Endothelial cell of umbilical vein (primary cell): ENCODE results near the gene ITGA11. TPM values are rescaled to one million over a fixed set of nuclear protein-coding genes. Genes with fewer than 3 reads are reported as not detected.
A peak's percentile ranks its signal among the peaks of the same experiment; 100 is the strongest.

Source experiments
- BruUV-seq: library from RNA; stranded (reverse); fragments of 400-500 nt; replicated peaks from 2 replicates; lab custom pipeline; 2021; lab: Mats Ljungman, UMichigan
- CTCF ChIA-PET: fragments of 300-600, 350-600 bp; sonication (Branson Sonifier 250); formaldehyde crosslinking; loops from one replicate; lab custom pipeline; 2021; ENCODE audit warnings: antibody characterized with exemption, inconsistent platforms; lab: Charles Lee
- POLR2A ChIA-PET: fragments of 300-600, 350-600 bp; sonication (Branson Sonifier 250); formaldehyde crosslinking; loops from one replicate; lab custom pipeline; 2021; ENCODE audit warnings: antibody characterized with exemption, inconsistent platforms; lab: Charles Lee
- DNase-seq: peaks from one replicate; pipeline ENCODE4 v3.0.0-alpha.2; 2011; ENCODE audit warnings: low read depth, low spot score
- FAIRE-seq: peaks from 2 replicates; lab custom pipeline; 2011; peaks lifted over from hg19 to GRCh38; lab: Jason Lieb, UNC
- H2AFZ ChIP-seq: 2 replicates; pipeline ENCODE4 v1.6.0; 2012; ENCODE audit warnings: low read depth, low read length, control low read depth, inconsistent platforms
- H3K27ac ChIP-seq: 2 replicates; pipeline ENCODE4 v1.5.1; 2011; ENCODE audit warnings: low read depth, mild to moderate bottlenecking, control low read depth, low read length, moderate library complexity; ENCODE audit not compliant: insufficient read depth
- H3K27me3 ChIP-seq, 2 experiments: 2 replicates each; pipeline versions ENCODE4 v1.6.0 to v1.6.1; 2011; ENCODE audit warnings: low read length in 2 of 2, mixed read lengths in 1 of 2; ENCODE audit not compliant: control insufficient read depth in 2 of 2, insufficient read depth in 2 of 2
- H3K36me3 ChIP-seq, 2 experiments: 2 replicates in 1 of 2; 3 replicates in 1 of 2; pipeline ENCODE4 v1.5.1; 2011; ENCODE audit warnings: low read length in 2 of 2, mild to moderate bottlenecking in 1 of 2, moderate library complexity in 1 of 2; ENCODE audit not compliant: control insufficient read depth in 2 of 2, insufficient read depth in 2 of 2; ENCODE audit errors: extremely low read depth in 1 of 2
- H3K4me1 ChIP-seq: 3 replicates; pipeline ENCODE4 v1.5.1; 2011; ENCODE audit warnings: mild to moderate bottlenecking, low read length; ENCODE audit not compliant: control insufficient read depth, insufficient read depth; ENCODE audit errors: extremely low read depth
- H3K4me2 ChIP-seq: 2 replicates; pipeline ENCODE4 v1.6.1; 2011; ENCODE audit warnings: low read length, control low read depth, mixed read lengths; ENCODE audit not compliant: insufficient read depth
- H3K4me3 ChIP-seq, 3 experiments: fragments of 200-600 bp in 1 of 3; sonication (generic), shearing (Covaris generic) in 1 of 3; replicated peaks in 1 of 3; 2 replicates each; pipeline ENCODE4 v1.5.1; 2011 to 2016; ENCODE audit warnings: control low read depth in 3 of 3, low read length in 3 of 3, mild to moderate bottlenecking in 2 of 3, inconsistent platforms in 1 of 3, low read depth in 1 of 3, moderate library complexity in 1 of 3; ENCODE audit not compliant: insufficient read depth in 1 of 3
- H3K79me2 ChIP-seq: 2 replicates; pipeline ENCODE4 v1.6.0; 2012; ENCODE audit warnings: low read length, inconsistent platforms; ENCODE audit not compliant: control insufficient read depth, insufficient read depth
- H3K9ac ChIP-seq: replicated peaks from 2 replicates; pipeline ENCODE3; 2011; ENCODE audit warnings: low read length, control low read depth; ENCODE audit not compliant: insufficient read depth; ENCODE audit errors: extremely low read depth
- H3K9me1 ChIP-seq: replicated peaks from 3 replicates; pipeline ENCODE4 v1.6.0; 2011; ENCODE audit warnings: mild to moderate bottlenecking, low read length; ENCODE audit not compliant: control insufficient read depth, insufficient read depth; ENCODE audit errors: extremely low read depth
- H3K9me3 ChIP-seq: replicated peaks from 2 replicates; pipeline ENCODE4 v1.5.1; 2012; ENCODE audit warnings: low read length, inconsistent platforms; ENCODE audit not compliant: control insufficient read depth, insufficient read depth
- H4K20me1 ChIP-seq: replicated peaks from 2 replicates; pipeline ENCODE3; 2011; ENCODE audit warnings: mild to moderate bottlenecking, low read length; ENCODE audit not compliant: control insufficient read depth, insufficient read depth; ENCODE audit errors: extremely low read depth
- EZH2 ChIP-seq: IDR thresholded peaks from 2 replicates; pipeline ENCODE4 v1.6.1; 2012; ENCODE audit warnings: borderline replicate concordance, low read depth, mild to moderate bottlenecking, moderate library complexity, low read length, inconsistent platforms; ENCODE audit not compliant: severe bottlenecking
- FOS ChIP-seq: IDR thresholded peaks from 2 replicates; pipeline ENCODE4 v1.6.1; 2011; ENCODE audit warnings: mild to moderate bottlenecking, low read length, moderate library complexity, borderline replicate concordance; ENCODE audit not compliant: insufficient read depth
- GATA2 ChIP-seq: IDR thresholded peaks from 2 replicates; pipeline ENCODE4 v1.7.0; 2011; ENCODE audit warnings: low read depth, mild to moderate bottlenecking, moderate library complexity, mixed read lengths, low read length; ENCODE audit not compliant: insufficient read length, insufficient read depth
- JUN ChIP-seq: IDR thresholded peaks from 2 replicates; pipeline ENCODE4 v1.6.1; 2011; ENCODE audit warnings: borderline replicate concordance, low read depth; ENCODE audit not compliant: insufficient read length, insufficient read depth
- POLR2A ChIP-seq: IDR thresholded peaks from 2 replicates; pipeline ENCODE4 v1.6.1; 2012; ENCODE audit warnings: low read depth, mild to moderate bottlenecking, control low read depth, low read length
- POLR2AphosphoS5 ChIP-seq: IDR thresholded peaks from 2 replicates; pipeline ENCODE4 v1.6.1; 2012; ENCODE audit warnings: low read depth, mild to moderate bottlenecking, control low read depth, low read length, moderate library complexity; ENCODE audit not compliant: insufficient read depth
- dilution Hi-C: fragments of 300-500 bp; cut with MboI; formaldehyde crosslinking; loops from one replicate; pipeline ENCODE4 v1.15.0; 2019; ENCODE audit warnings: low sequenced_read_pairs; ENCODE audit not compliant: extremely low pct_ligation_motif_present
- intact Hi-C: fragments of 100-400 bp; cut with micrococcal nuclease; formaldehyde crosslinking; loops from one replicate; pipeline ENCODE4 v1.10.0; 2022
- polyA plus RNA-seq, 4 experiments: library from polyadenylated mRNA; depleted of rRNA in 3 of 4; stranded (reverse) in 3 of 4; unstranded in 1 of 4; fragments of >200 nt; gene quantifications; 2 replicates each; pipeline versions ENCODE4 v1.2.1 to v1.2.3, GENCODE V29; 2011 to 2012; ENCODE audit warnings: missing spikeins in 1 of 4
- total RNA-seq: library from RNA; stranded (reverse); gene quantifications from 2 replicates; pipeline ENCODE4 v1.2.3, GENCODE V29; 2021
- TF ChIP-seq, protein P1 (sequence below): IDR thresholded peaks from 2 replicates; pipeline ENCODE4 v1.6.1; 2011; ENCODE audit not compliant: insufficient read depth, insufficient read length

The ITGA11 gene
- total and polyA plus RNA-seq, 2 donors (not counting 3 experiments of a cell fraction or from before 2014, with no cell fraction given), result 0.18 to 1.0 TPM

DNA sequence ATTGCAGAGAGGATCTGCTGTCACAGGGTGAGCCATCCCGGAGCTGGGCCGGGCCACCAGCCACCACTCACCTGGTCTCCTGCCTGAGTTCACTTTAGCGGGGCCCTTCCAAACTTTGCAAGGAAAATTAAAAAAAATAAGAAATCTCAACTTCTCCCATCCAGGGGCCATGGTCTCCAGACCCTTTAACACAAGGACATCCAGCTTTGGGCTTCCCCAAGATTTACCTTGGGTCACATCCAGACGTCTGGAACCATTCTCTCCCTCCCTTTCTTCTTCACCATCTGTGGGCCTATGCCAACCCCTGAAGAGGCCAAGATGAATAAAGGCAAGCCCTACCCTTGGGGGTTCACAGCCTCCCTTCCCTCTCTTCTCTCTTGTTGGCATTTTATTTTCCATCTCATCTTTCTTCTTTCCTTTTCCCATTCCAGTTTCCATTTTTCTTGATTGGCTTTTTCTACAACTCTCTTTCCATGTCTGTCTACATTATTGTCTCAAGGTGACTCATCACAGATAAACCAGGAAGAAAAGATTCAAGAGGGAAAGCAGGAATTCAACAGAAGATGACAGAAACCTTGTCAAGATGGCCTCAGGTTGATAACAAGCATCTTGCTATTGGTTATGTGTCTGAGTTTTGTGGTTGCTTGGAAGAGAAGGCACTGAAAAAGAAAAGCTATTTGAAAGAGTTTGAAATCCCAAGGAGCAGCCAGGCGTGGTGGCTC is 49.5 kb downstream of the ITGA11 start:
- Histone ChIP-seq H3K4me3 (no peak overlapping the region), H3K9me1 (no peaks in the 10 kb centered on the region), H2AFZ (no peak overlapping the region), H3K4me2 (no peak overlapping the region), H3K36me3 (no peaks in the 10 kb centered on the region), H3K9ac (no peak overlapping the region), H3K9me3 (no peaks in the 10 kb centered on the region), H3K4me1 (peaks cover 37% of the 10 kb centered on the region), H3K27ac (no peak overlapping the region), H3K79me2 (no peaks in the 10 kb centered on the region), H4K20me1 (no peaks in the 10 kb centered on the region), H3K27me3 (no peaks in the 10 kb centered on the region)
- no peak for DNase-seq
- TF ChIP-seq POLR2AphosphoS5 (no peak), GATA2 (no peak), EZH2 (no peak)
- TF ChIP-seq, protein P1, sequence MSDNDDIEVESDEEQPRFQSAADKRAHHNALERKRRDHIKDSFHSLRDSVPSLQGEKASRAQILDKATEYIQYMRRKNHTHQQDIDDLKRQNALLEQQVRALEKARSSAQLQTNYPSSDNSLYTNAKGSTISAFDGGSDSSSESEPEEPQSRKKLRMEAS, result no peak
- peak; percentile 12 for FAIRE-seq
- ChIA-PET CTCF (interaction anchor here (0.8 to 2.3 kb wide), 5 partner anchors 8 to 145 kb away, joined by 3 to 12 read pairs (median 4); no protein-coding TSS in a partner anchor), POLR2A (no interaction called here)
- no TSS peak for BruUV-seq
- intact Hi-C loops, result loop anchor here (1.0 to 5.0 kb wide), 4 partner anchors 66 to 160 kb away; no protein-coding TSS in a partner anchor
- dilution Hi-C loops, result no loop called here

DNA sequence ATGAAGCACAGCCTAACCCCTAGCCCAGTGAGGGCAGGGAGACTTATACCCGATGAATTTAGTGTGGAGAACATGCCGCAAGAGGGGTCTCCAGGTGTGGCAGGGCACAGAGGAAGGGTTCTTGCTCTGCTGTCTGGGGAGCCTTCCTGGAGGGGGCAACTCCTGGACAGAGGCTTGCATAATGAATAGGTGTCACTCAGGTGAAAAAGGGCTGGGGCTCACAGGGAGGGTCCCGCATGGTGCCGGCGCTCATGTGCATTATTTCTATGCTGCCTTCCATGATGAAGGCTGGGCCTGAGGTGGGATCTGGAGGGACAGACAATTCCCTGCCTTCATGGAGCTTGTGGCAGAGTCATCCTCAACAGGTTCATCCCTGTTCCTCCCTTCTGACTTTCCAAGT is 51.5 kb downstream of the ITGA11 start:
- H3K4me2 ChIP-seq, result no peak overlapping the region
- H3K9me3 ChIP-seq, result no peaks in the 10 kb centered on the region
- no peak overlapping the region for H2AFZ ChIP-seq
- POLR2A ChIA-PET, result no interaction called here
- no peak for TF ChIP-seq GATA2
- no peak for TF ChIP-seq FOS
- no peak for TF ChIP-seq JUN
- TF ChIP-seq, protein P1, result no peak
- TF ChIP-seq POLR2AphosphoS5, result no peak
- TF ChIP-seq POLR2A, result no peak
- TF ChIP-seq EZH2, result no peak
- DNase-seq (no peak), FAIRE-seq (no peak)
- H3K9ac ChIP-seq, result no peak overlapping the region
- peaks cover 37% of the 10 kb centered on the region for H3K4me1 ChIP-seq
- intact Hi-C loops (loop anchor here (5.0 kb wide), 1 partner anchor 162 kb away; no protein-coding TSS in a partner anchor), dilution Hi-C loops (no loop called here)
- H3K27ac ChIP-seq, result no peak overlapping the region
- no peaks in the 10 kb centered on the region for H3K27me3 ChIP-seq
- no peak overlapping the region for H3K4me3 ChIP-seq
- no peaks in the 10 kb centered on the region for H3K9me1 ChIP-seq
- no peaks in the 10 kb centered on the region for H3K79me2 ChIP-seq
- CTCF ChIA-PET, result interaction anchor here (1.5 kb wide), 1 partner anchor 74 kb away, joined by 18 read pairs; no protein-coding TSS in a partner anchor
- no peaks in the 10 kb centered on the region for H4K20me1 ChIP-seq
- BruUV-seq, result no TSS peak
- no peaks in the 10 kb centered on the region for H3K36me3 ChIP-seq
